ENCODE results near the gene PMS1.
"Not testable (repeated sequence)": the region's sequence is repeated elsewhere in the genome, so short reads cannot be mapped to it uniquely, and the experiment has no call there.

Gene PMS1

GRCh38 chr2:189783927-189784867 lies at the start of gene PMS1, which contains the start of gene ORMDL1:
TSS of gene PMS1 (plus strand) at chr2:189784450. CDS start at chr2:189791810, 7,360 bp downstream.
TSS of gene ORMDL1 (minus strand) at chr2:189784339. CDS start at chr2:189782595, 1,744 bp downstream.
- peak; percentile 96 for DNase-seq (ENCODE audit: low spot score)

GRCh38 chr2:189751080-189751658 lies 33.1 kb upstream of the PMS1 start:
- peak; percentile 61 for DNase-seq (ENCODE audit: low spot score)

- DNase-seq (ENCODE audit: low spot score) = no peak
Observed at GRCh38 chr2:189756311-189756952, 27.8 kb upstream of the PMS1 start.

GRCh38 chr2:189760154-189760553 lies 24.1 kb upstream of the PMS1 start:
- DNase-seq (ENCODE audit: low spot score) = not testable (repeated sequence)

- no peak for DNase-seq (ENCODE audit: low spot score)
Observed at GRCh38 chr2:189762229-189762550, 22.1 kb upstream of the PMS1 start.

- DNase-seq (ENCODE audit: low spot score) = peak; percentile 98
Observed at GRCh38 chr2:189762551-189763298, 21.5 kb upstream of the PMS1 start, which contains the start of gene OSGEPL1. TSS of gene OSGEPL1 (minus strand) at chr2:189762792. CDS start at chr2:189761640, 1,152 bp downstream.

GRCh38 chr2:189763908-189764661 lies 20.2 kb upstream of the PMS1 start:
- DNase-seq (ENCODE audit: low spot score) = peak; percentile 38

- no peak for DNase-seq (ENCODE audit: low spot score)
Observed at GRCh38 chr2:189770590-189771322, 13.5 kb upstream of the PMS1 start.

GRCh38 chr2:189772212-189772611 lies 12.0 kb upstream of the PMS1 start:
- no peak for DNase-seq (ENCODE audit: low spot score)

GRCh38 chr2:189782221-189782671 lies 2.0 kb upstream of the PMS1 start:
- no peak for DNase-seq (ENCODE audit: low spot score)

GRCh38 chr2:189783451-189783926 lies 761 bp upstream of the PMS1 start:
- peak; percentile 71 for DNase-seq (ENCODE audit: low spot score)

- DNase-seq (ENCODE audit: low spot score) = no peak
Observed at GRCh38 chr2:189791338-189792042, 7.2 kb downstream of the PMS1 start.

- no peak for DNase-seq (ENCODE audit: low spot score)
Observed at GRCh38 chr2:189794310-189794709, 10.1 kb downstream of the PMS1 start.

GRCh38 chr2:189797902-189798301 lies 13.7 kb downstream of the PMS1 start:
- DNase-seq (ENCODE audit: low spot score) = no peak

- peak; percentile 64 for DNase-seq (ENCODE audit: low spot score)
Observed at GRCh38 chr2:189798312-189799029, 14.2 kb downstream of the PMS1 start.

- DNase-seq (ENCODE audit: low spot score) = no peak
Observed at GRCh38 chr2:189799030-189799331, 14.7 kb downstream of the PMS1 start.

- no peak for DNase-seq (ENCODE audit: low spot score)
Observed at GRCh38 chr2:189799531-189799930, 15.3 kb downstream of the PMS1 start.

GRCh38 chr2:189802396-189802912 lies 18.2 kb downstream of the PMS1 start:
- DNase-seq (ENCODE audit: low spot score) = no peak

GRCh38 chr2:189803431-189803830 lies 19.2 kb downstream of the PMS1 start:
- DNase-seq (ENCODE audit: low spot score) = no peak
